ENCODE data around the gene TRPM8.

- TF ChIP-seq CTCF (IDR thresholded peaks at IDR 0.05) = no peak
- no peak for TF ChIP-seq POLR2A (IDR thresholded peaks at IDR 0.05)
Observed at GRCh38 chr2:234014427-234014826, 97.3 kb downstream of the TRPM8 start.
